Mucosa of descending colon (tissue), 3 donors: ENCODE measurements around the gene GBE1. TPM values are rescaled to one million over a fixed set of nuclear protein-coding genes. Genes with fewer than 3 reads are reported as not detected.
"Not testable (repeated sequence)": the region's sequence is repeated elsewhere in the genome, so short reads cannot be mapped to it uniquely, and the experiment has no call there.

Source experiments
- ATAC-seq: fragments of 200-7000 bp; cut with Tn5 transposase; one replicate; pipeline ENCODE4 v1.9.1; 2020; ENCODE audit warnings: mild to moderate bottlenecking, moderate library complexity
- DNase-seq, 3 donors: peaks; one replicate each; pipeline ENCODE4 v3.0.0-alpha.2; 2020
- H3K36me3 ChIP-seq: fragments of 200-600 bp; one replicate; pipeline ENCODE4 v1.8.0; 2021; ENCODE audit warnings: low read depth, mild to moderate bottlenecking
- H3K4me1 ChIP-seq: fragments of 200-600 bp; one replicate; pipeline ENCODE4 v1.8.0; 2021; ENCODE audit warnings: low read depth, mild to moderate bottlenecking
- H3K4me3 ChIP-seq: fragments of 200-600 bp; one replicate; pipeline ENCODE4 v1.8.0; 2021; ENCODE audit warnings: mild to moderate bottlenecking
- H3K9me3 ChIP-seq: fragments of 200-600 bp; one replicate; pipeline ENCODE4 v1.8.0; 2021; ENCODE audit warnings: mild to moderate bottlenecking
- intact Hi-C, 2 donors: fragments of 100-400 bp; cut with DNase I in 1 of 2; cut with micrococcal nuclease in 1 of 2; formaldehyde crosslinking; loops; one replicate each; pipeline versions ENCODE4 v1.11.0 to v1.11.1; 2022; cut with DNase I, micrococcal nuclease
- total RNA-seq, 3 donors: library from RNA; stranded (reverse); fragmentation: NEBNext Ultra II Directional in 2 of 3; extraction: Animal tissue kit (Norgen Biotek cat#: 25700) in 2 of 3; gene quantifications; one replicate each; pipeline versions ENCODE4 v1.2.1 to v1.2.4, GENCODE V29; 2021 to 2023
- TF ChIP-seq, protein P1 (sequence below): fragments of 200-600 bp; IDR thresholded peaks from one replicate; pipeline ENCODE4 v1.8.0; 2022; ENCODE audit warnings: antibody characterized with exemption, mild to moderate bottlenecking
- donor health status: DM: no; HTN: no; CAD: no; lungs with moderate emphysema.
- donor health status: DM: no; HTN: no; CAD: no.
- donor health status: DM: no; HTN: yes; CAD: no.

Gene GBE1
- total RNA-seq, 3 donors from 2014 or later = 17.7 to 20.3 (median 18.8) TPM

DNA sequence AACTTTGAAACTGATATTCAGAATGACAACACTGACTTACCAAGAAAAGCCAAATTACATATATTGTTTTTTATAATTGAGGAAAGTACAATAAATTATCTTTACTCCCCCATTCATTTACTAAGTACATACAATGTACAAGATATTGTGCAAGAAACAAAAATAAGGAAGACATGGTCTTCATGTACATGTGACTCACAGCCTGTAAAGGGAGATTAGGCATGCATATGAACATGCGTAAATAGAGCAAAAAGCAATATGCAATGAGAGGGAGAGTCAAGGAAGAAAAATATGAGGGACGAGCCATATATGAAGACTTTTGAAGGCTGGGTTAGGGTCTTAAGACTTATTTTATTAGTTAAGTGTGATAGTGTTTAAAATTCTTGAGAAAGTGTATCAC lies 258.4 kb downstream of the GBE1 start:
- H3K36me3 ChIP-seq = no peaks in the 10 kb centered on the region
- no peaks in the 10 kb centered on the region for H3K4me1 ChIP-seq
- intact Hi-C loops = no loop called here
- H3K4me3 ChIP-seq = no peak overlapping the region
- TF ChIP-seq, protein P1, sequence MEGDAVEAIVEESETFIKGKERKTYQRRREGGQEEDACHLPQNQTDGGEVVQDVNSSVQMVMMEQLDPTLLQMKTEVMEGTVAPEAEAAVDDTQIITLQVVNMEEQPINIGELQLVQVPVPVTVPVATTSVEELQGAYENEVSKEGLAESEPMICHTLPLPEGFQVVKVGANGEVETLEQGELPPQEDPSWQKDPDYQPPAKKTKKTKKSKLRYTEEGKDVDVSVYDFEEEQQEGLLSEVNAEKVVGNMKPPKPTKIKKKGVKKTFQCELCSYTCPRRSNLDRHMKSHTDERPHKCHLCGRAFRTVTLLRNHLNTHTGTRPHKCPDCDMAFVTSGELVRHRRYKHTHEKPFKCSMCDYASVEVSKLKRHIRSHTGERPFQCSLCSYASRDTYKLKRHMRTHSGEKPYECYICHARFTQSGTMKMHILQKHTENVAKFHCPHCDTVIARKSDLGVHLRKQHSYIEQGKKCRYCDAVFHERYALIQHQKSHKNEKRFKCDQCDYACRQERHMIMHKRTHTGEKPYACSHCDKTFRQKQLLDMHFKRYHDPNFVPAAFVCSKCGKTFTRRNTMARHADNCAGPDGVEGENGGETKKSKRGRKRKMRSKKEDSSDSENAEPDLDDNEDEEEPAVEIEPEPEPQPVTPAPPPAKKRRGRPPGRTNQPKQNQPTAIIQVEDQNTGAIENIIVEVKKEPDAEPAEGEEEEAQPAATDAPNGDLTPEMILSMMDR = no peak
- ATAC-seq (no peak), DNase-seq (no peak)
- H3K9me3 ChIP-seq = no peaks in the 10 kb centered on the region

DNA sequence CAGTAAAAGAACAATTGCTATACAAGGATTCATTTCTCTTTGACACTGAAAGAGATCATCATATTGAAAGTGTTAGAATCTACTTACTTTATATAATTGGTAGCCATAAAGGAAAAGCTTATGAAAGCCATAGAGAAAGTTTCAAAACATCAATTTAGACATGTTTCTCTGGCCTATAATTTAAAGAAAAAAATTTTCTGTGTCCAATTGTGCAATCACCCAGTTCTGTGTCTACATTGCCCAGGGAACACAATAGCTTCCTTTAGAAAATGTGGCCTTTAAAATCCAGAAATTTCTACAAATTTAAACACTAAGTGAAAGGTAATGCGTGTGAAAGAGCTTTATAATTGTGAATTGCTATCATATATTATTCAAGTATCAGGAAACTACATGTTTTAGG lies 259.2 kb downstream of the GBE1 start:
- TF ChIP-seq, protein P1 = no peak
- intact Hi-C loops = no loop called here
- H3K4me3 ChIP-seq = no peak overlapping the region
- DNase-seq (no peak), ATAC-seq (no peak)
- H3K4me1 ChIP-seq = no peaks in the 10 kb centered on the region
- H3K36me3 ChIP-seq = no peaks in the 10 kb centered on the region
- no peaks in the 10 kb centered on the region for H3K9me3 ChIP-seq

DNA sequence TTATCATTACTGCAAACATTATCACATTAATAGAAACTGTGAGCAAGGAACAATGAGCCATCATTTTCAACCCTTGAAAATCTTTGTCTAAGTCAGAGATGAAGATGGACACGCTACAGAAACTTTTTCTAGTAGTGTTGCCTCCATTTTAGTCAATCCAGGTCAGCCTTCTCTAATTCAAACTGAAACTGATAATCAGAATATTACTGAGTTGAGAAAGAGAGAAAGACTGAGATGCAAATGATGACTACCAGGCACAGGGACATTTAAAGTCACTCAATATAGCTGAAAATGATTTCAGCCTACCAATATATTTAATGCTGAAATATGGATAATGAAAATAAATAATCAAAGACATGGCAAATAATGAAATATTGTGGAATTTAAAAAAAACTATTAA lies 261.4 kb downstream of the GBE1 start:
- H3K9me3 ChIP-seq = no peaks in the 10 kb centered on the region
- H3K4me1 ChIP-seq = no peaks in the 10 kb centered on the region
- intact Hi-C loops = no loop called here
- no peaks in the 10 kb centered on the region for H3K36me3 ChIP-seq
- DNase-seq = no peak
- H3K4me3 ChIP-seq = no peak overlapping the region
- no peak for ATAC-seq
- TF ChIP-seq, protein P1 = no peak

DNA sequence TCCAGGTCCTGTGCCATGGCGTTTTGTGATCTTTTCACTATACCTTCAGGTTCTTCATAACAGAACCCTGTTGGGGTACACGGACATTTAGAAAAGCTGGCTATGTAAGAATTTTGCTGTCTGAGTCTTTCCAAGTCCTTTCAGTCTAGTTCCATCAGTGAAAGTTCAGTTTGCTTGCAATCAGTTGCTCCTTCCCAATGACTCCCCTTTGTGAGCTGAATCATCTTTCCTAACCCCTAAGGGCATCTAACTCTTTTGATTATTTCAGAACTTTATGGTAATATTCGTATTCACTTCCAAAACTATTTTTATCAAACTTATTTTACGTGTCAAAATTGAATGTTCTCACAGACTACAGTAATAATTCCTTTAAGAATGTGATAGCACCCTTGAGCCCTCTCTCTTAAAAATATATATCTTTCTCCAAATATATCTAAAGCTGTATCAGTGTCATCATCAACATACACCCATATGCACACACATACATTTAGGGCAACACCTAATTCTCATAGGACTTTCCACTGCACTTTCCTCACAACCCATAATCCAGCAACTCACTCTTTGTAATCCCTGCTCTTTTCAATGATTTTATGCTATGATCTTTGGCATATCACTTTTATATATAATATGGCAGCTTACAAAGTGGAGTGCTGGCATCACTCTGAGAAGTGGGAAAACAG lies 263.7 kb downstream of the GBE1 start:
- H3K4me3 ChIP-seq = no peak overlapping the region
- intact Hi-C loops = no loop called here
- TF ChIP-seq, protein P1 = no peak
- no peaks in the 10 kb centered on the region for H3K36me3 ChIP-seq
- H3K9me3 ChIP-seq = no peaks in the 10 kb centered on the region
- no peaks in the 10 kb centered on the region for H3K4me1 ChIP-seq
- no peak for DNase-seq
- no peak for ATAC-seq

DNA sequence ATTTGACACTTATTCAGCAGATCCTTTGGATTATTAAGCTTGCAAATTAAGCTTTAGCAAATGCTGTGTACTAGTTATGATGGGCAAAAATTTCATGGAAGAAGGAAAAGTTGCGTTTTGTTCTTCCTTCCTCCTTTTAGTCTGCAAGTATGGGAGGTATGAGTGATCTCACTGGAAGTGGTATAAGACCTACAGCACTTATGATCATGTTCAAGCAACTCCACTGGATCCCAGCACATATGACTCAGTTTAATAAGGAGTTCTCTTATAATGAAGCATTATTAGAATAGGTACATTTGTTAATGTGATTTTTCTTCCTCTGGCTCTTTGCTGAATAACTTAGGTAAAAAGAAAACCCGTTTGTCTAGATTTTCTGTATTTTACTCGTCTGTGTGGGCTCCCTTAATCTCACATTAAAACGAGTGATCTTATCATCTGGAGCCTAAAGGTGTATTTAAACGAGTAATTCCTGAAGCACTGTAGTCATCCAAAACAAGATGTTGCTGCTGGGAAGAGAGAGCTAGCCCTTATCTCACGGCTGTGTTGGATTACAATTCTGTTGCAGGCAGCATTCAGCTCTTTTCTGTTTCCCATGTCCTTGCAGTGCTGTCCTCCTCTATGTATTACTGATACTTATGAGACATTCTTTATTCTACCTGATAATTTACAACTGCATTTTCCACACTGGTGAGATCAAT lies 264.9 kb downstream of the GBE1 start:
- no peak for DNase-seq
- TF ChIP-seq, protein P1 = no peak
- Histone ChIP-seq H3K4me3 (no peak overlapping the region), H3K36me3 (no peaks in the 10 kb centered on the region), H3K9me3 (no peaks in the 10 kb centered on the region), H3K4me1 (no peaks in the 10 kb centered on the region)
- intact Hi-C loops = no loop called here
- no peak for ATAC-seq

DNA sequence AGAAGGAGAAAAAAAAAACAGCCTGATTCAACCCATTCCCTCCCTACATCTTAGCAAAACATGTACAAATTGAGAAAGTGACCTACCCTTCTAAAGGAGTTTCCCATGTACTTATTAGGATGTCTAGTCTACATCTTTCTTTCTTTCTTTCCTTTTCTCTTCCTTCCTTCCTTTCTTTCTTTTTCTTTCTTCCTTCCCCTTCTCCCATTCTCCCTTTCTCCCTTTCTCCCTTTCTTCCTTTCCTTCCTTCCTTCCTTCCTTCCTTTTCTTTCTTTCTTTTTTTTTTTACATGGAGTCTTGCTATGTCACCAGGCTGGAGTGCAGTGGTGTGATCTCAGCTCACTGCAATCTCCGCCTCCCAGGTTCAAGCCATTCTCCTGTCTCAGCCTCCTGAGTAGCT lies 269.0 kb downstream of the GBE1 start:
- H3K36me3 ChIP-seq, ATAC-seq, DNase-seq, H3K4me3 ChIP-seq, H3K4me1 ChIP-seq, intact Hi-C loops, H3K9me3 ChIP-seq: not testable (repeated sequence)
